ENCODE results near the gene GALNTL6.

The GALNTL6 gene

GRCh38 chr4:172009446-172010230, 196.4 kb downstream of the GALNTL6 start:
- DNase-seq = no peak

DNA sequence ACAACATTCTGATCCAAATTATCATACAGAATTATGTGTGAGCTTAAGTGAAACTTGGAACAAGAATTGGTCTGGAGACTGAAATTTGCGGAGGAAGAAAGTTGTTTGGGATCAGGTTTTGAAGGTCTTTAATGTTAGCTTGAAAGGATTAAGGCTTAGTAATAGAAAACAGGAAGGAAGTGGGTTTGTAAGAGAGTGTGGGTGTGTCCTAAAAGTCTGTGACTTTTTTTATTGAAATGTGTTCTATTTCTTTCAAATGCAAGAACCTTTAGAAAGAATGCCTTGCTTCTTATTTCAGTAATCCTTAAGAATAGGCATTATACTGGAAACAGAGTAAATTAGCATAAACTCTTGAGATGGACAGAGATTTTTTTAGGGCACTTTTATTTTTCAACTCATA, 198.0 kb downstream of the GALNTL6 start:
- DNase-seq = no peak

- DNase-seq = no peak
Measured at GRCh38 chr4:172018358-172018757, 205.2 kb downstream of the GALNTL6 start.

DNA sequence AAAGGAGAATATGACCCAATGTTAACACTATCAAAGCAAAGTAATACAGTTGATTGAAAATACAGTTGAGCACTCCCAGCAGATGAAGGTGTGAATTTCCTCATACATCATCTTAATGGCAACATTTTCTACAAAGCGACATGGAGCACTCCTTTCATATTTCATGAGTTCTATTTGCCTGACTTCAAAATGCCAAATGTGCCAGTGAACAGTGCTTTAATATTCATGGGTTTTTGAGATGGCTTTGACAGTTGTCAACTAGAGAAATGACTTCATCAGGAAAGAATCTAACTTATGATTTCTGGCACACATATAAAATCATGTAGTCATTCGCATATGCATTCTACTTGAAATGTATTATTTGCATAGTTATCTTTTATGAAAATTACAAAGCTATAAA, 222.4 kb downstream of the GALNTL6 start:
- no peak for DNase-seq

DNA sequence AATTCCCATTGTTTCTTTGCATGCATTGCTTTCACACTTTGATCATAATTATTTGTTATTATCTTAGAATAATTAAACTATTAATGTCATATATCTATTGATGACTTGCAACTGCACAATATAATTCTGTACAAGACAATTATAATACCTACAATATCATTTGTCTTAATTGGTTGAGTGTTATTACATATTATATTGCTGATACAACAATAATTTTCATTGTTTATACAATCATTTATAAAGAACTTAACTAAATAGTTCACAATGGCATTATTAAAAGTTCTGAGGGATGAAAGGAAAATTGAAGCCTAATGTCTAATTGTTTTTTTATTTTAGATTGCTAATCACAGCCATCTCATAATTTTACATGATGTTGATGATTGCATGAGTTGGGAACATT, 227.6 kb downstream of the GALNTL6 start:
- no peak for DNase-seq

DNA sequence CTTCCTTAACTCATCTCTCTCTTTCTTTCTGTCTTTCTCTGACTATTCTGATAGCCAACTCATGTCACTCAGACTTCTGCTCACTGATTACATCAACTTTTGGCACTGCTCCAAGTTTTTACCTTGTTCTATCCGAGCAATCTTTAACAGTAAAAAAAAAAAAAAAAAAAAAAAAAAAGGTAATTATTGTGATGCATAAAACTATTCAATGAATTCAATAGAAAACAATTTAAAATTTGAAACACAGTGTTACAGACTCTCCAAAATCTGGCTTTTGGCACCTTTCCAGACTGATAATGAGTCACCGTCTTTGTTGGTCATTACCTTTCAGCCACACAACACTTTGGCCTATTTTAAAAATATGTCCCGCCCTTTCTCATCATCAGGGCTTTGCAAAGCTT, 229.5 kb downstream of the GALNTL6 start:
- no peak for DNase-seq

DNA sequence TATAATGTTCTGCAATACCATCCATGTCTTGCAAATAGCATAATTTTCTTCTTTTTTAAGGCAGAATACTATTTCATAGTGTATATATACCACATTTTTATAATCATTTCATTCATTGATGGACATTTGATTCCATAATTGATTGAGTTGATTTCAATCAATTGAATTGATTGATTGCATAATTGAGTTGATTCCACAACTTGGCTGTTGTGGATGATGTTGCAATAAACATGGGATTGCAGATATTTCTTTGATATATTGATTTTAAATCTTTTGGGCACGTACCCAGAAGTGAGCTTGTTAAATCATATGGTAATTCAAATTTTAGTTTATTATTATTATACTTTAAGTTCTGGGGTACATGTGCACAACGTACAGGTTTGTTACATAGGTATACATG, 232.8 kb downstream of the GALNTL6 start:
- DNase-seq = no peak

- no peak for DNase-seq
Measured at GRCh38 chr4:172048666-172049065, 235.5 kb downstream of the GALNTL6 start.

GRCh38 chr4:172050911-172051310, 237.7 kb downstream of the GALNTL6 start:
- DNase-seq = no peak

- no peak for DNase-seq
Measured at GRCh38 chr4:172055046-172055445, 241.8 kb downstream of the GALNTL6 start.

- no peak for DNase-seq
Measured at GRCh38 chr4:172055498-172055897, 242.3 kb downstream of the GALNTL6 start.

DNA sequence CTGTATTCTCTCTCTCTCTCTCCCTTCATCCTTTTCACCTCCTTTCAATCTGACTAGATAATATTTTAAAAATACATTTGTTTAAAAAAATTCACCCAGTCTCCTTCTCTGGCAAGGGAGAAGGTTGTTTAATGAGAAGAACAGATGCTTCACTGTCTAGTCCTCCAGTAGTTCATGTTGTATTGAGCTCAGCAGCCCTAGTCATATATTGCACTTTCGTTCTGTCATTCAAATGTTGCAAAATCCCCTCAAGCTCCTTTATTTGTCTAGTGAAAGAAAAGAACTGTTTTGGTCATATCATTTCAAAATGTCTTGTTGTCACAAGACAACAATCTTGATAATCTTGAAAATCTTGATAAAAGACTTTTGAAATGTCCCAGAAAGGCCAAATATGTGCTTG, 248.0 kb downstream of the GALNTL6 start:
- no peak for DNase-seq

- DNase-seq = no peak
Measured at GRCh38 chr4:172068506-172068905, 255.3 kb downstream of the GALNTL6 start.

DNA sequence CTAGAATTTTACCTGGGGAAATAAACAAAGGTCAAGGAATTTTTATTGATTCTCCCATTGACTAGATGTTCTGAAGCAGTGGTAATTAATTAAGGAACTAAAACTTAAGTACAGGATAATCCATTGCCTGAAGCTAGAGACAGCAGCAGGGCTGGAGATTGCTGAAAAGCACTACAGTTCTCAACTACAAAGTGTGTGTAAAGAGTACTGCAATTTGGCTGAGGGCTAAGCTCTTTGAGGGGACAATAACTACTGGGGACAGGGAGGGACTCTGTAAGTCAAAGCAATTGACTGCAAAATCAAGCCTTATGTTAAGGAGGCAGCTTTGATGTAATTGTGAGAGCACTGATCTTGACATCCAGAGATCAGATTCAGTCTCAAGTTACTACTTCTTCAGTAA, 260.4 kb downstream of the GALNTL6 start:
- DNase-seq = no peak

DNA sequence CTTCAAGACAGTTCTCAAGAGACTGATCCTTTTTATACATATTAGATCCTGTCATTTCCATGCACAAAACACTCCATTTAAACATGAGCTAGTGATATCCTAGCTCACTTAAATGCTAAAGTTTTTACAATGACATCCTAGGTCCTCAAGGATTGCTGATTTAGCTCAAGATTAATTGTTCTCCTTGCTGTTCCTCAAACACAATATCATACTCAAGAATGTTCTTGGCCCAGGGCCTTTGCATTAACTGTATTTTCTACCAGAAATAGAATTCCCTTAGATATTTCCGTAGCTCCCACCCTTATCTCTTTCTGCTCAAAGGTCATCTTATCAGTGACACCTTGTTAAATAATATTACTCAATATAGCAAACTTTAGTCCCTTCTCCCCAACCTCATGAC, 270.1 kb downstream of the GALNTL6 start:
- DNase-seq = no peak

DNA sequence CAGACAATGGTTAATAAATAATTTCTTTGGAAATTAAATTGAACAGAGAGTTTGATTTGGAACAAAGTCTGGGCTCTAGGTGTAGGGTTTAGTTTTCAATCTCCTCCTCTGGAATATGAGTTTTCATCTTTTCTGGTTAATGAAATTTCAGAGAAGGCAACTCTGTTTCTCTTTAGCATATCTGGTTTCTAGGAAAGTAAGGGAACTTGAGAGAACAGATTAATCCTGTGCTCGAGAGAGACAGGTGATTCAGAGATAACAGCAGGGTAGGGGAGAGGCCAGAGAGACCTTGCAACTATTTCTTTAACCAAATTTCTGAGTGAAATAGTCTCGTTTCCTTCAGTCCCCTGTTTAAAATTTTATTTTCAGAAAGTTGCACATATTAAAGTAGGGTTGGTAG, 275.4 kb downstream of the GALNTL6 start:
- DNase-seq = no peak

DNA sequence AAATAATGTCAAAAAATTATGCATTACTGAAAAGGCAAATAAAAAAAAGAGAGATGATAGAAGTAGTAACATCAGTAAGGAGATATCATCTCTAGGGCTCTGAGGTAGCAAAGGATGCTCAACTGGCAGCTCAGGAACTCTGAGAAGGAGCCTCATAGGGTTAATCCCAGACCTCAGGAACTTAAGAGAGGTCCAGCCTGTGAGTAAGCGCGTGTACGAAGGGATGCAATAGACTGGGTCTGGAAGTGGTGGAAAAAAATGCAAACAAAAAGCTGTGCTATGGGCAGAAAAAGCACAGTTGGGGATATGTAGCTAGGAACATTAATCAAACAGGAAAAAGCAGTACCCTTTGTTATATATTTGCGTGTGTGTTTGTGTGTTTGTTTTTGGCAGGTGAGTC, 282.0 kb downstream of the GALNTL6 start:
- no peak for DNase-seq

DNA sequence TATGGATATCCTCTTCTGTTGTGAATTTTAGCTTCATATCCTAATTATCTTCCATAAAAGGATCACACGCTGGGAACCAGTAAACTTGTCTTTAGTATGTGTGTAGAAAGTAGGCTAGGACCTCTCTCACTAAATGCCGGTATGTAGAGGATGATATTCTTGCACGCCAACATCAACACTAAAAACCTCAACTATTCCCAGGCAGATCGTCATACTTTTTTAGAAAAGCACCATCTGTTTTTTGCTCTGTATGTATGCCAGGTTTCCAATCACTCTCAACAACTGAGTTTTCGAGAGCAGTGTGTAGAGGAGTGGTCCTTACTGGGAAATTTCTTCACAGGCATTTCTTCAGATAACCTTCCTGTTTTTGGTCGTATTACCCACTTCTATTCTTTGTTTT, 283.6 kb downstream of the GALNTL6 start:
- no peak for DNase-seq

- no peak for DNase-seq
Measured at GRCh38 chr4:172099376-172099775, 286.2 kb downstream of the GALNTL6 start.

DNA sequence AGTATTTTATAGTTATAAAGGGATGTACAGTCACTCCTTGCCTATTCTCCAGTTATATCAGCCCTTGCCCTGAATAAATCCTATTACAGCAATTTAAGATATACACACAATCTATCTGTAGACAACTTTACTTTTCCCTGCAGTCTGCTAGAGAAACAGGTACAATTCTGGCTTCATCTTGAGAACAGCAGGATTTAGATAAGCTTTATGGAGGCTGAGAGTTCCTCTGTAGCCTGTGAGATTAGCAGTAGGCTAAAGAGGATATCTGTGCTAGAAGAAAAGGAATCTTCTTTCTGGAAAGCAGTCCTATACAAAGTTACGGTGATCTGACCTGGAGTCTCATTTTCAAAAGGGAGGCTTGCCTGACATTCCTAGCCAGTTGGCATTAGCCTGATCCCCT, 290.3 kb downstream of the GALNTL6 start:
- no peak for DNase-seq

DNA sequence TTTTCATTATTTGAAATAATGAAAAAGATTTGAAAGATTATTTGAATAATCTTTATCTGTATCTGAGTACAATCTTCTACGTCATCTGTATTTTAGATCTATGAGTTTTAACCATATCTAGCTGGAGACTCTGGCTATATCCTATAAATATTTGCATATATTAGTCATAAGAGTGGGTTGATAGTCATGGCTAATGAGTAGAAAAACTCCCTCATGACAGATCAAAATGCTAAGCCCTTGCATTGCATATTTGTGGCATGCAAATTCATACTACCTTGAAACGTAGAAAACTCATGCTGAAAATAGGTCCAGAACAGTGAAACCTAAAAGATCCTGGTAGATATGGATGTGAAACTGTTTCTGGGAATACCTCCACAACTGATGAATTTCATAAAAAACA, 291.3 kb downstream of the GALNTL6 start:
- no peak for DNase-seq

- no peak for DNase-seq
Measured at GRCh38 chr4:172105918-172106317, 292.7 kb downstream of the GALNTL6 start.

DNA sequence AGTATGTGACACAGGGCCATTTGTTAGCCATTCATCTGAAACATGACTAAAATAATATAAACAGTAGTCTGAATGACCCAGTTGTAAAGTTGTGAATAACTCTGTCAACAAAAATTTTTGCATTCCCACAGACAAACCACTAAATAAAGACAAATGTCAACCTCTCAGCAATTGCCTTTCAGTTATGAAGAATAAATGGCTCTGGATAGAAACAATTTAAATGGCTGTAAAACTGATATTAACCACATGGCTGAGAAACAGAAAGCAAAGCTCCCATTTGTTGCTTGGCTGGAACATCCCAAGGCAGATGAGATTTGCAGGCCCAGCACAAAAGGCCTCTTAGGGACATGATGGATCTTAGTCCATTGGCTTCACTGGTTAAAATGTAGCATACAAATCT, 296.3 kb downstream of the GALNTL6 start:
- DNase-seq = no peak

DNA sequence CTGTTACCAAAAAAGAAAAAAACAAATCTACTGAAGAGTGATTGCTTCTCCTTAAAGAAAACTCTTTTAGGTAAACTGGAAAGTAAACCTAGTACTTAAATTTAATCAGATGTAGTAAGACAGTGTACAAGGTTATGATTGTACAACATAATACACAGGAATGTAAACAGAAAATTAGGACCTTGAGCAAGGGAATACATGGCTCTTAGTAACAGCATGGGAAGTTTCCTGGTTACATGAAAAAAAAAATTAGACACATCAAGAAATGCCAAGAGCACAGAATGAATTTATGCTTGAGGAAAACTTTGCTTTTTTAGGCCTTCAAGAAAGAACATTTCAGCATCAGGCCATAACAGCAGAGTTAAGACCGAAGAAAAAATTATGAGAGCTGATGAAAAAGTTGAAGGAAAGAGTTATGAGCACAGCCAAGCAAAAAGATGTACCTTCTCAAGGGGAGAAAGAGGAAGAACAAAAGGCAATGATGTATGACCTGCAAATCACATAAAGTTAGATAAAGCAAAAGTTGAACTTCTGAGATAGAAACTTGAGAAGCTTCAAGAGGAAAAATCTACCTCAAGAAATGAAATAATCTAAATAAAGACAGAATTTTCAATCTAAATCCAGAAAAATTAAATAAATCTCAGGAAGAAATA, 311.6 kb downstream of the GALNTL6 start:
- no peak for DNase-seq

DNA sequence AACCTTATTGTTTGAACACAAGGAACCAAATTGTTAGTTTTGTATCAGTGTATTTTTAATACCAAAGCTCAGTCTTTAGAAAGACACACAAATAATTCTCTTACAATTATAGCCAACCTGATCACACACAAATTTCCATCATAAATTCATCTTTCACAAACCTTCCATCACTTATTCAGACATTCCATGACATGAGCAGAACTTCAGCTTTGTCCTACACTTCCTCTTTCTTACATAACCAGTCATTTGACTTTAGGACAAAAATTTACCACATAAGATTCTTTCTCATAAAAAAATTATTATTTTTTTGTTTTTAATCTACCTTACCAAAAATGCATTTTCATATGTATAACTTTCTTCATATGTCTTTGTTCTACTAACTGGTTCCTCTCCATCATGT, 312.2 kb downstream of the GALNTL6 start:
- no peak for DNase-seq

All from right hindlimb (tissue), 1 donor.